Fibroblast of lung (primary cell): ENCODE data around the gene GLDC. TPM values are rescaled to one million over a fixed set of nuclear protein-coding genes. Genes with fewer than 3 reads are reported as not detected.

Experiments
- DNase-seq, 2 donors: peaks; one replicate each; pipeline versions ENCODE4 v3.0.0 to v3.0.0-alpha.2; 2010; ENCODE audit warnings: low read depth in 2 of 2
- H2AFZ ChIP-seq: 2 replicates; pipeline ENCODE4 v1.5.1; 2012; ENCODE audit warnings: low read length, control low read depth, inconsistent platforms
- H3K27ac ChIP-seq: 2 replicates; pipeline ENCODE4 v1.5.1; 2011; ENCODE audit warnings: low read length, control low read depth; ENCODE audit not compliant: insufficient read depth
- H3K27me3 ChIP-seq: 2 replicates; pipeline ENCODE4 v1.5.1; 2011; ENCODE audit warnings: mild to moderate bottlenecking, low read length; ENCODE audit not compliant: control insufficient read depth, insufficient read depth
- H3K36me3 ChIP-seq: 2 replicates; pipeline ENCODE4 v1.5.1; 2011; ENCODE audit warnings: low read length; ENCODE audit not compliant: control insufficient read depth, insufficient read depth
- H3K4me1 ChIP-seq: 2 replicates; pipeline ENCODE4 v1.5.1; 2011; ENCODE audit warnings: low read length; ENCODE audit not compliant: control insufficient read depth, insufficient read depth; ENCODE audit errors: extremely low read depth
- H3K4me2 ChIP-seq: 2 replicates; pipeline ENCODE4 v1.5.1; 2011; ENCODE audit warnings: low read length, control low read depth; ENCODE audit not compliant: insufficient read depth; ENCODE audit errors: extremely low read depth
- H3K4me3 ChIP-seq, 4 experiments: fragments of 200-600 bp in 1 of 4; sonication (generic) in 1 of 4; replicated peaks in 1 of 4; 2 replicates each; pipeline ENCODE4 v1.5.1; 2011 to 2016; ENCODE audit warnings: low read length in 4 of 4, low read depth in 3 of 4, mild to moderate bottlenecking in 3 of 4, control low read depth in 2 of 4, inconsistent platforms in 1 of 4, mixed read lengths in 1 of 4; ENCODE audit not compliant: insufficient read depth in 1 of 4; ENCODE audit errors: control extremely low read depth in 1 of 4
- H3K79me2 ChIP-seq: 2 replicates; pipeline ENCODE4 v1.5.1; 2012; ENCODE audit warnings: mild to moderate bottlenecking, low read length, inconsistent platforms; ENCODE audit not compliant: control insufficient read depth, insufficient read depth
- H3K9ac ChIP-seq: 2 replicates; pipeline ENCODE4 v1.5.1; 2011; ENCODE audit warnings: mild to moderate bottlenecking, low read length, control low read depth; ENCODE audit not compliant: insufficient read depth
- H3K9me3 ChIP-seq: 2 replicates; pipeline ENCODE4 v1.5.1; 2012; ENCODE audit warnings: low read depth, low read length; ENCODE audit not compliant: control insufficient read depth, insufficient read depth
- H4K20me1 ChIP-seq: 2 replicates; pipeline ENCODE4 v1.5.1; 2011; ENCODE audit warnings: low read length; ENCODE audit not compliant: control insufficient read depth, insufficient read depth; ENCODE audit errors: extremely low read depth
- CTCF ChIP-seq, 2 donors: IDR thresholded peaks in 1 of 2; conservative IDR thresholded peaks in 1 of 2; 1 replicate in 1 of 2; 2 replicates in 1 of 2; pipeline ENCODE4 v1.5.1; 2011 to 2012; ENCODE audit warnings: low read length in 2 of 2, control low read depth in 1 of 2, inconsistent platforms in 1 of 2, low read depth in 1 of 2, mild to moderate bottlenecking in 1 of 2
- EZH2 ChIP-seq: IDR thresholded peaks from 2 replicates; pipeline ENCODE4 v1.5.1; 2012; ENCODE audit warnings: low read length, control low read depth, mild to moderate bottlenecking; ENCODE audit errors: missing control alignments
- polyA plus RNA-seq, 2 donors: library from polyadenylated mRNA; depleted of rRNA in 1 of 2; stranded (reverse) in 1 of 2; unstranded in 1 of 2; fragments of >200 nt; gene quantifications; 2 replicates each; pipeline ENCODE4 v1.2.1, GENCODE V29; 2011 to 2012; ENCODE audit warnings: missing spikeins in 1 of 2
- total RNA-seq: library from RNA; depleted of rRNA; stranded (reverse); fragments of >200 nt; gene quantifications from 2 replicates; pipeline ENCODE4 v1.2.1, GENCODE V29; 2014

The GLDC gene
- total and polyA plus RNA-seq, 2 donors (not counting 1 experiment from before 2014, with no cell fraction given) = 0.45 to 0.83 TPM

DNA sequence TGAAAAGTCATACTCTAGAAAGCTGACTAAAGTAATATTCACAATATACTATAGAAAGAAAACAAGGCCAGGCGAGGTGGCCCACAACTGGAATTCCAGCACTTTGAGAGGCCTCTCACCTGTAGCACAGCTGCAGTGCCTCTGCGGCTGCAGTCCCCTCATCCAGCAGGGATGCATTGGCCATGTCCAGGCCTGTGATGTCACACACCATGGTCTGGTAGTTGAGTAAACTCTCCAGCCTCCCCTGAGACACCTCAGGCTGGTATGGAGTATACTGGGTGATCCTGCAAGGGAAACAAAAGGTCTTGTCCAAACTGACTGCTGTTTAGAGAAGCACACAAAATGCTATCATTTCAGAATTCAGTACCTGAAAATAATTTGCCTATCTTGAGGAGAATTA lies 35.5 kb downstream of the GLDC start:
- Histone ChIP-seq H3K79me2 (no peaks in the 10 kb centered on the region), H3K4me2 (no peak overlapping the region), H2AFZ (no peak overlapping the region), H3K4me1 (no peaks in the 10 kb centered on the region), H3K9ac (no peak overlapping the region), H3K9me3 (no peaks in the 10 kb centered on the region), H3K36me3 (no peaks in the 10 kb centered on the region), H3K27me3 (no peaks in the 10 kb centered on the region), H4K20me1 (no peaks in the 10 kb centered on the region), H3K27ac (no peak overlapping the region), H3K4me3 (no peak overlapping the region)
- TF ChIP-seq EZH2 = no peak
- no peak for TF ChIP-seq CTCF (conservative IDR thresholded peaks at IDR 0.05 in 1 of 2, IDR thresholded peaks at IDR 0.05 in 1 of 2; ENCODE audit: low read depth in 1 of 2, low read length in 2 of 2)
- DNase-seq = no peak

- Histone ChIP-seq H3K27ac (no peak overlapping the region), H3K4me2 (no peak overlapping the region), H3K36me3 (no peaks in the 10 kb centered on the region), H3K79me2 (no peaks in the 10 kb centered on the region), H3K27me3 (no peaks in the 10 kb centered on the region), H2AFZ (no peak overlapping the region), H3K4me1 (no peaks in the 10 kb centered on the region), H3K4me3 (no peak overlapping the region), H3K9ac (no peak overlapping the region), H4K20me1 (no peaks in the 10 kb centered on the region), H3K9me3 (no peaks in the 10 kb centered on the region)
- no peak for DNase-seq
- no peak for TF ChIP-seq CTCF (conservative IDR thresholded peaks at IDR 0.05 in 1 of 2, IDR thresholded peaks at IDR 0.05 in 1 of 2; ENCODE audit: low read depth in 1 of 2, low read length in 2 of 2)
- TF ChIP-seq EZH2 = no peak
These were observed 36.0 kb downstream of the GLDC start for GRCh38 chr9:6609497-6610016.

DNA sequence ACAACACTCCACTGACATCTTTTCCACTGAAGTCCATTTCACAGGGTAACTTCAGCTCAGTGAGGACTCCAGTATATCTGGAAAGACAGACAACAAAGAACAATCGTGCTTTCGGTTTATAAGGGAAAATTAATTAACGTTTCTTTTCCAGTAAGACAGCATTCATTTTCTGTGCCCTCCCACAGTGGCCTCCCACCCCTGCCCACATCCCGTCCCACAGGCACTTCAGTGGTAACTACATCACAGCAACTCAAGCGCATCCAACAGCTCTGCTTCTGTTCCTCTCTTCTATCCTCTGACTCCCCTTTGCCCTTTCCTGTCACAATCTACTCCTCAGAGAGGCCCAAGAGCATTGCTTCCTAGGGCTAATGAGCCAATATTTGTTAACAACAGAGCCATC lies 40.3 kb downstream of the GLDC start:
- TF ChIP-seq EZH2 (no peak), CTCF (conservative IDR thresholded peaks at IDR 0.05 in 1 of 2, IDR thresholded peaks at IDR 0.05 in 1 of 2; ENCODE audit: low read depth in 1 of 2, low read length in 2 of 2) (no peak)
- Histone ChIP-seq H2AFZ (no peak overlapping the region), H3K36me3 (no peaks in the 10 kb centered on the region), H3K79me2 (no peaks in the 10 kb centered on the region), H4K20me1 (no peaks in the 10 kb centered on the region), H3K4me3 (no peak overlapping the region), H3K27me3 (no peaks in the 10 kb centered on the region), H3K9me3 (no peaks in the 10 kb centered on the region), H3K9ac (no peak overlapping the region), H3K4me2 (no peak overlapping the region), H3K27ac (no peak overlapping the region), H3K4me1 (no peaks in the 10 kb centered on the region)
- no peak for DNase-seq
